K562 (cell line): ENCODE results near the gene ORC3. TPM values are rescaled to one million over a fixed set of nuclear protein-coding genes. Genes with fewer than 3 reads are reported as not detected.

Experiments used
- ADNP ChIP-seq: fragments of 200-800 bp; sonication (Bioruptor generic); IDR thresholded peaks from 2 replicates; pipeline ENCODE4 v1.6.1; 2016; ENCODE audit warnings: missing genetic modification characterization, missing compliant biosample characterization
- ATF3 ChIP-seq, 2 experiments: fragments of 450-650 bp in 1 of 2; sonication (generic) in 1 of 2; formaldehyde crosslinking in 1 of 2; IDR thresholded peaks in 1 of 2; conservative IDR thresholded peaks in 1 of 2; 2 replicates each; pipeline versions ENCODE4 v1.6.1 to v1.8.1; 2016 to 2023; ENCODE audit warnings: mild to moderate bottlenecking in 2 of 2, moderate library complexity in 2 of 2, inconsistent platforms in 1 of 2, missing genetic modification reagents in 1 of 2
- BMI1 ChIP-seq: fragments of 150-350 bp; IDR thresholded peaks from 2 replicates; pipeline ENCODE4 v1.6.1; 2014; ENCODE audit warnings: low read length
- BRF1 ChIP-seq: IDR thresholded peaks from 3 replicates; pipeline ENCODE4 v1.6.1; 2011; ENCODE audit warnings: borderline replicate concordance, mild to moderate bottlenecking; ENCODE audit not compliant: insufficient read length; ENCODE audit errors: extremely low read depth
- DPF2 ChIP-seq: fragments of 450-650 bp; IDR thresholded peaks from 2 replicates; pipeline ENCODE4 v1.6.1; 2016
- HMG20A ChIP-seq: fragments of 450-650 bp; formaldehyde crosslinking; conservative IDR thresholded peaks from 2 replicates; pipeline ENCODE4 v1.4.0; 2020; ENCODE audit warnings: mild to moderate bottlenecking, mixed read lengths
- HNRNPK ChIP-seq: fragments of 200-400 bp; formaldehyde crosslinking; IDR thresholded peaks from one replicate; pipeline ENCODE4 v1.6.1; 2018; ENCODE audit warnings: mild to moderate bottlenecking, low read depth, low read length; ENCODE audit not compliant: poor library complexity, severe bottlenecking
- MAFF ChIP-seq: IDR thresholded peaks from 2 replicates; pipeline ENCODE4 v1.6.1; 2012; ENCODE audit warnings: low read length, improper control_type of control experiment
- MAFG ChIP-seq: fragments of 450-650 bp; conservative IDR thresholded peaks from 2 replicates; pipeline ENCODE4 v1.6.1; 2016; ENCODE audit warnings: missing genetic modification characterization, missing compliant biosample characterization
- MAFK ChIP-seq: IDR thresholded peaks from 2 replicates; pipeline ENCODE4 v1.6.1; 2011; ENCODE audit warnings: low read length, improper control_type of control experiment
- MCM7 ChIP-seq, 2 experiments: fragments of 450-650 bp; IDR thresholded peaks; 2 replicates each; pipeline ENCODE4 v1.6.1; 2016 to 2018
- NFE2 ChIP-seq: IDR thresholded peaks from 2 replicates; pipeline ENCODE4 v1.6.1; 2014; ENCODE audit warnings: antibody characterized with exemption, low read depth
- NFRKB ChIP-seq: fragments of 450-650 bp; IDR thresholded peaks from 2 replicates; pipeline ENCODE4 v1.6.1; 2016; ENCODE audit warnings: low read depth
- PBX2 ChIP-seq, 2 experiments: IDR thresholded peaks in 1 of 2; conservative IDR thresholded peaks in 1 of 2; 2 replicates each; pipeline ENCODE4 v1.6.1; 2016; ENCODE audit warnings: low read depth in 2 of 2, mild to moderate bottlenecking in 1 of 2, missing compliant biosample characterization in 1 of 2, missing genetic modification characterization in 1 of 2, moderate library complexity in 1 of 2
- PKNOX1 ChIP-seq: fragments of 450-650 bp; IDR thresholded peaks from 2 replicates; pipeline ENCODE4 v1.6.1; 2016
- RBM25 ChIP-seq: fragments of 200-400 bp; formaldehyde crosslinking; IDR thresholded peaks from 2 replicates; pipeline ENCODE4 v1.6.1; 2018; ENCODE audit warnings: low read length, low read depth, moderate library complexity; ENCODE audit not compliant: severe bottlenecking
- SIN3B ChIP-seq: fragments of 450-650 bp; IDR thresholded peaks from 2 replicates; pipeline ENCODE4 v1.6.1; 2017; ENCODE audit warnings: low read depth, mild to moderate bottlenecking, moderate library complexity
- TBL1XR1 ChIP-seq, 2 experiments: IDR thresholded peaks; 2 replicates each; pipeline ENCODE4 v1.6.1; 2012; ENCODE audit warnings: improper control_type of control experiment in 2 of 2, low read length in 2 of 2, mild to moderate bottlenecking in 1 of 2
- U2AF1 ChIP-seq: fragments of 200-400 bp; formaldehyde crosslinking; optimal IDR thresholded peaks from 2 replicates; pipeline ENCODE3; 2017; ENCODE audit warnings: mild to moderate bottlenecking, low read depth, low read length, moderate library complexity
- ZBED1 ChIP-seq: IDR thresholded peaks from 2 replicates; pipeline ENCODE4 v1.6.1; 2014
- ZKSCAN8 ChIP-seq: fragments of 200-800 bp; sonication (Bioruptor generic); IDR thresholded peaks from 2 replicates; pipeline ENCODE4 v1.6.1; 2016; ENCODE audit warnings: missing genetic modification characterization, missing compliant biosample characterization
- ZNF121 ChIP-seq: sonication (generic); formaldehyde crosslinking; conservative IDR thresholded peaks from 2 replicates; pipeline ENCODE4 v1.8.0; 2022; ENCODE audit warnings: missing genetic modification reagents
- ZNF146 ChIP-seq: IDR thresholded peaks from one replicate; pipeline ENCODE4 v1.6.1; 2018; ENCODE audit warnings: missing compliant biosample characterization; ENCODE audit not compliant: unreplicated experiment
- ZNF57 ChIP-seq: fragments of 450-650 bp; formaldehyde crosslinking; IDR thresholded peaks from 2 replicates; pipeline ENCODE4 v1.4.0; 2020; ENCODE audit warnings: mild to moderate bottlenecking, moderate library complexity
- ZSCAN32 ChIP-seq: fragments of 450-650 bp; formaldehyde crosslinking; IDR thresholded peaks from 2 replicates; pipeline ENCODE4 v1.4.0; 2020; ENCODE audit warnings: mild to moderate bottlenecking, moderate library complexity
- polyA plus RNA-seq, 8 experiments: library from polyadenylated mRNA; depleted of rRNA in 4 of 8; stranded (reverse) in 5 of 8; unstranded in 3 of 8; fragments of >200 nt; fragmentation: Nextera tagmentation in 2 of 8; fragmentation: Illumina TruSeq in 1 of 8; extraction: Ambion mirVana in 2 of 8; extraction: Trizol in 1 of 8; gene quantifications; 2 replicates each; pipeline versions ENCODE4 v1.2.1 to v1.2.3, GENCODE V29; 2011 to 2014; ENCODE audit warnings: inconsistent platforms in 1 of 8, missing spikeins in 1 of 8
- total RNA-seq, 7 experiments: library from RNA; depleted of rRNA in 6 of 7; stranded (reverse); fragments of >200 nt in 6 of 7; fragmentation: Illumina TruSeq in 2 of 7; extraction: Trizol in 2 of 7; gene quantifications; 2 replicates each; pipeline versions ENCODE4 v1.2.1 to v1.2.3, GENCODE V29; 2011 to 2021; ENCODE audit warnings: low replicate concordance in 1 of 7

Gene ORC3
- total and polyA plus RNA-seq, 9 of the 15 experiments (the other 6 are each of a cell fraction or from before 2014, with no cell fraction given): 28.8 to 159 (median 74.8) TPM

- no peak for TF ChIP-seq PBX2 (CRISPR knock-in tag; IDR thresholded peaks at IDR 0.05; ENCODE audit: low read depth)
- TF ChIP-seq PBX2 (tag; conservative IDR thresholded peaks at IDR 0.05; ENCODE audit: low read depth): no peak
- no peak for TF ChIP-seq TBL1XR1 (IDR thresholded peaks at IDR 0.05; ENCODE audit: low read length in 2 of 2)
- TF ChIP-seq ATF3 (IDR thresholded peaks at IDR 0.05): peak; percentile 78
- no peak for TF ChIP-seq ATF3 (CRISPR knock-in tag; conservative IDR thresholded peaks at IDR 0.05)
- peak; percentile 77 for TF ChIP-seq MAFF
- no peak for TF ChIP-seq ZBED1
- no peak for TF ChIP-seq BRF1
- TF ChIP-seq ZNF57: no peak
- no peak for TF ChIP-seq ZSCAN32 (CRISPR knock-in tag)
- no peak for TF ChIP-seq DPF2
- TF ChIP-seq MAFK: peak; percentile 64; the same call in 1 of the 2 replicates
- TF ChIP-seq PKNOX1: no peak
- no peak for TF ChIP-seq NFRKB
- no peak for TF ChIP-seq BMI1
- TF ChIP-seq SIN3B: no peak
- no peak for TF ChIP-seq HNRNPK
- TF ChIP-seq ADNP: peak; percentile 49; the same call in 1 of the 2 replicates
- TF ChIP-seq MCM7 (IDR thresholded peaks at IDR 0.05): no peak
- no peak for TF ChIP-seq ZNF146 (CRISPR knock-in tag)
- peak; percentile 71 for TF ChIP-seq NFE2
- no peak for TF ChIP-seq HMG20A (CRISPR knock-in tag)
- no peak for TF ChIP-seq U2AF1
- no peak for TF ChIP-seq ZKSCAN8 (CRISPR knock-in tag)
- TF ChIP-seq MAFG (tag): peak; percentile 88
- peak; percentile 88 for TF ChIP-seq ZNF121 (CRISPR knock-in tag)
- peak; percentile 66 for TF ChIP-seq RBM25
Observed at GRCh38 chr6:87706187-87706966, 116.4 kb downstream of the ORC3 start (continued).
